Prostate gland (tissue), 2 donors: ENCODE data around the gene ABTB2. TPM values are rescaled to one million over a fixed set of nuclear protein-coding genes. Genes with fewer than 3 reads are reported as not detected.

Experiments
- DNase-seq: peaks from one replicate; pipeline ENCODE4 v3.0.0-alpha.2; 2019; ENCODE audit warnings: low spot score
- H3K27ac ChIP-seq, 2 donors: fragments of 200-600 bp; sonication (generic); 2 replicates each; pipeline ENCODE4 v1.5.1; 2017 to 2019
- H3K27me3 ChIP-seq: fragments of 200-600 bp; sonication (generic); replicated peaks from 2 replicates; pipeline ENCODE4 v1.5.1; 2019; ENCODE audit not compliant: insufficient read depth
- H3K36me3 ChIP-seq, 2 donors: fragments of 200-600 bp; sonication (generic); 1 replicate in 1 of 2; 2 replicates in 1 of 2; pipeline versions ENCODE4 v1.5.1 to v1.8.1; 2017 to 2019
- H3K4me1 ChIP-seq: fragments of 200-600 bp; sonication (generic); replicated peaks from 2 replicates; pipeline ENCODE4 v1.5.1; 2019
- H3K4me3 ChIP-seq, 2 donors: fragments of 200-600 bp; sonication (generic); 2 replicates each; pipeline ENCODE4 v1.5.1; 2017 to 2019
- H3K9me3 ChIP-seq: fragments of 200-600 bp; sonication (generic); 2 replicates; pipeline ENCODE4 v1.5.1; 2017
- POLR2A ChIP-seq: fragments of 450-650 bp; IDR thresholded peaks from one replicate; pipeline ENCODE4 v1.6.1; 2016; ENCODE audit warnings: antibody characterized with exemption, mild to moderate bottlenecking
- POLR2AphosphoS5 ChIP-seq: sonication (generic); formaldehyde crosslinking; IDR thresholded peaks from one replicate; pipeline ENCODE4 v1.6.1; 2017; ENCODE audit warnings: antibody characterized with exemption
- WGBS: methylation state at CpG from one replicate; pipeline ENCODE4 v1.1.5; 2018; 5-methylcytosine and 5-hydroxymethylcytosine counted together
- intact Hi-C: fragments of 100-400 bp; cut with DNase I; formaldehyde crosslinking; loops from one replicate; pipeline ENCODE4 v1.14.2; 2022
- total RNA-seq, 2 donors: library from RNA; depleted of rRNA; stranded (reverse); fragments of >200 nt; gene quantifications; one replicate each; pipeline ENCODE4 v1.1.0, GENCODE V29; 2016
- TF ChIP-seq, protein P1 (sequence below), 4 experiments: fragments of 200-600 bp in 2 of 4; fragments of 450-650 bp in 2 of 4; sonication (generic) in 2 of 4; IDR thresholded peaks; 1 replicate in 3 of 4; 2 replicates in 1 of 4; pipeline ENCODE4 v1.5.1; 2016 to 2019; ENCODE audit warnings: antibody characterized with exemption in 4 of 4, mild to moderate bottlenecking in 2 of 4, moderate library complexity in 2 of 4

Gene ABTB2
- total RNA-seq, 2 donors from 2014 or later, result 3.0 to 13.7 TPM

DNA sequence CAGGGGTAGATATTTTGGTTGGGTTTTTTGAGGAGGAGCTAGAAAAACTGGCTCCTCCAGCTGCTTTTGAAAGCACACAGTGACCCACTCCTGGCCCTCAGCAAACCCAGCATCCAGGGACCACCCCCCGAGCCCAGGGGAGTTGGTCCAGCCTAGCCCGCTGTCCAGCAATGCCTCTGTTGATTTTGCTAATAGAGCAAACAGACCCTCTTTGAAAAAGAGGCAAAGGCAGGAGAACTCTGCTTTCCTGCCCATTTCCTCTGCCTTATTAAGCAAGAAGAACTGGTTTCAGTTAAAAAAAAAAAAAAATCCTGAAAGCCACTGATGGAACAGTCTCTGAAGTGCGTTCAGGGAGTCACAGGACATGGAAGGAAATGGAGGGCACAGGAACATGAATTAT lies 25.3 kb downstream of the ABTB2 start:
- Histone ChIP-seq H3K27ac (no peak overlapping the region), H3K4me1 (no peaks in the 10 kb centered on the region), H3K27me3 (no peaks in the 10 kb centered on the region), H3K4me3 (no peak overlapping the region), H3K36me3 (no peaks in the 10 kb centered on the region), H3K9me3 (no peaks in the 10 kb centered on the region)
- no peak for DNase-seq
- intact Hi-C loops, result no loop called here
- WGBS, result 25% methylated on average over 3 of the region's 3 CpGs
- TF ChIP-seq, protein P1, sequence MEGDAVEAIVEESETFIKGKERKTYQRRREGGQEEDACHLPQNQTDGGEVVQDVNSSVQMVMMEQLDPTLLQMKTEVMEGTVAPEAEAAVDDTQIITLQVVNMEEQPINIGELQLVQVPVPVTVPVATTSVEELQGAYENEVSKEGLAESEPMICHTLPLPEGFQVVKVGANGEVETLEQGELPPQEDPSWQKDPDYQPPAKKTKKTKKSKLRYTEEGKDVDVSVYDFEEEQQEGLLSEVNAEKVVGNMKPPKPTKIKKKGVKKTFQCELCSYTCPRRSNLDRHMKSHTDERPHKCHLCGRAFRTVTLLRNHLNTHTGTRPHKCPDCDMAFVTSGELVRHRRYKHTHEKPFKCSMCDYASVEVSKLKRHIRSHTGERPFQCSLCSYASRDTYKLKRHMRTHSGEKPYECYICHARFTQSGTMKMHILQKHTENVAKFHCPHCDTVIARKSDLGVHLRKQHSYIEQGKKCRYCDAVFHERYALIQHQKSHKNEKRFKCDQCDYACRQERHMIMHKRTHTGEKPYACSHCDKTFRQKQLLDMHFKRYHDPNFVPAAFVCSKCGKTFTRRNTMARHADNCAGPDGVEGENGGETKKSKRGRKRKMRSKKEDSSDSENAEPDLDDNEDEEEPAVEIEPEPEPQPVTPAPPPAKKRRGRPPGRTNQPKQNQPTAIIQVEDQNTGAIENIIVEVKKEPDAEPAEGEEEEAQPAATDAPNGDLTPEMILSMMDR (IDR thresholded peaks at IDR 0.05), result no peak
- TF ChIP-seq POLR2A (no peak), POLR2AphosphoS5 (no peak)

DNA sequence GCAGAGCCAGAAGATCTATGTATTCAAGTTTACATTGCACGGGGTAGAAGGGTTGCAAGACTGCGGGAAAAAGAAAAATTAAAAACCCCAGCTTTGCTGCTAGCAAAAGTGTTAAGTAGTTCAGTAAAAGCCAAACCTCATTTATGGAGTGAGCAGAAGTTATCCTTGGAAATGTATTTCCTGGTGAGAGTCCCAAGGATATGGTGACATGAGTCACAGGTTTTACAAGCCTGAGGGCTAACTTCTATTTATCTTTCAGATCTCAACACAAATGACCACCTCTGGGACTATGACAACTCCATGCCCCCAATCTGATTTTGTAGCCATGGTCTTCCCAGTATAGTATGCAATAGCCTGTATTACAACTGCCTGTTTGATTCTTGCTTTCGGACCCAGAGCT lies 26.1 kb downstream of the ABTB2 start:
- Histone ChIP-seq H3K9me3 (no peaks in the 10 kb centered on the region), H3K27me3 (no peaks in the 10 kb centered on the region), H3K27ac (no peak overlapping the region), H3K36me3 (no peaks in the 10 kb centered on the region), H3K4me1 (no peaks in the 10 kb centered on the region), H3K4me3 (no peak overlapping the region)
- TF ChIP-seq, protein P1 (IDR thresholded peaks at IDR 0.05), result no peak
- no peak for TF ChIP-seq POLR2A
- no peak for TF ChIP-seq POLR2AphosphoS5
- WGBS, result 44% methylated on average over 3 of the region's 3 CpGs
- DNase-seq, result no peak
- intact Hi-C loops, result no loop called here

DNA sequence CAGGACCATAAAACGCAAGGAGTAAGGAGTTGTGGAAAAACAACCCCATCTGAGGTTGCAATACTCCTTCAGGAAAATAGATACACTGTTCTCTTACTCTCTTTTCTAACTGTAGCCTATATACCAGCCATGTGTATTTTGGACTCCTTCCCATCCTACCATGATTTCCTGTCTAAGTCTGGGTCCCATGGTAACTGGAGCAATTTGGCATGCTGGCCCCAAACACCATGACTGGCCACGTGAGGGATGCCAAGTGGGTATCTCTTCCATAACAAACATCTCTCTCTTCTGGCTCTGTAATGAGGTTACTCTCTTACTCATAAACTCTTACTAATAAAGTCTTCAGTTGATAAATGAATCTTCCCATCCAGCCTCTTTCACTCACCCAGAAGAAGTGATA lies 26.5 kb downstream of the ABTB2 start:
- Histone ChIP-seq H3K27ac (no peak overlapping the region), H3K4me3 (no peak overlapping the region), H3K36me3 (no peaks in the 10 kb centered on the region), H3K4me1 (no peaks in the 10 kb centered on the region), H3K27me3 (no peaks in the 10 kb centered on the region), H3K9me3 (no peaks in the 10 kb centered on the region)
- 12% methylated on average over 2 of the region's 2 CpGs for WGBS
- intact Hi-C loops, result no loop called here
- TF ChIP-seq POLR2A (no peak), POLR2AphosphoS5 (peak; percentile 55)
- DNase-seq, result peak; percentile 47

DNA sequence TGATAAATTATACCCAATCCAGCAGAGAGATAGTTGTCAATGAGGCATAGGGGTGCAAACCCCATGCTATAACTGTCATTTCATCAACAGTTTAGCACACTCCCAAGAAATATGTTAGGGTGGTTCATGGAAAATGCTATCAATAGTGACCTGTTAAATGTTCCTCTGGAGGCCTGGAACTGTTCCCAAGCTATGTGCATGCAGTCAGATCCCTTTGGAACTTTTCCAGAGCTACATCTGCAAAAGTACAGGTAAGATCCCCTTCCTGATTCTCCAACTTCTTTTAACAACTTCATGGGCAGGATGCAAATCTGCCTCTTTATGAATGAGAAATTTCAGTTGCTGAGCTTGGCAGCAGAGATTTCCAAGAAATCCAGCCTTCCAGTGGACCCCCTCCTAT lies 27.2 kb downstream of the ABTB2 start:
- H3K27me3 ChIP-seq, result no peaks in the 10 kb centered on the region
- no peaks in the 10 kb centered on the region for H3K9me3 ChIP-seq
- H3K36me3 ChIP-seq, result no peaks in the 10 kb centered on the region
- TF ChIP-seq, protein P1 (IDR thresholded peaks at IDR 0.05), result no peak
- TF ChIP-seq POLR2AphosphoS5, result no peak
- TF ChIP-seq POLR2A, result no peak
- no peak for DNase-seq
- H3K4me3 ChIP-seq, result no peak overlapping the region
- intact Hi-C loops, result no loop called here
- no peak overlapping the region for H3K27ac ChIP-seq
- no peaks in the 10 kb centered on the region for H3K4me1 ChIP-seq

DNA sequence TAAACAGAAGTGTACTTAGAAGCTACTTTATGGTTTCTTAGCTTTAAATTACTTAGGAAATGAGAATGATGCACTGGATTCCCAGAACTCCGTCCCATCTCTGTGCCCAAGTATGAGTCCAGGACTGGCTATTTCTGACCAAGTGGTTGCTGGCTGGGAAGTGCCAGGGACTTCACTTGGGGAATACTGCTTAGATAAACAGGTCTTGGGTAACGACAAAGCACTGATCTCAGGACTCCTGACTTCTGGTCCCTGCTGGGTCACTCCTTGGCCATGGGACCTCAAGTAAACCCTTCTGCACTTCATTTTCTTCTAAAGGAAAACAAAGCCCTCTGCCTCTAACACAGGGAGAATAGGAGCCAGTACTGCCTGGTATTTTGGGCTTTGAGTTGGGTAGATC lies 27.9 kb downstream of the ABTB2 start:
- Histone ChIP-seq H3K27ac (no peak overlapping the region), H3K36me3 (no peaks in the 10 kb centered on the region), H3K27me3 (no peaks in the 10 kb centered on the region), H3K4me1 (no peaks in the 10 kb centered on the region), H3K4me3 (no peak overlapping the region), H3K9me3 (no peaks in the 10 kb centered on the region)
- TF ChIP-seq, protein P1 (IDR thresholded peaks at IDR 0.05), result no peak
- TF ChIP-seq POLR2A (no peak), POLR2AphosphoS5 (no peak)
- WGBS, result 92% methylated on average over 2 of the region's 2 CpGs
- intact Hi-C loops, result no loop called here
- DNase-seq, result no peak
